ENCODE results near the gene ADRA2B.
A peak's percentile ranks its signal among the peaks of the same experiment; 100 is the strongest.

ADRA2B gene

DNA sequence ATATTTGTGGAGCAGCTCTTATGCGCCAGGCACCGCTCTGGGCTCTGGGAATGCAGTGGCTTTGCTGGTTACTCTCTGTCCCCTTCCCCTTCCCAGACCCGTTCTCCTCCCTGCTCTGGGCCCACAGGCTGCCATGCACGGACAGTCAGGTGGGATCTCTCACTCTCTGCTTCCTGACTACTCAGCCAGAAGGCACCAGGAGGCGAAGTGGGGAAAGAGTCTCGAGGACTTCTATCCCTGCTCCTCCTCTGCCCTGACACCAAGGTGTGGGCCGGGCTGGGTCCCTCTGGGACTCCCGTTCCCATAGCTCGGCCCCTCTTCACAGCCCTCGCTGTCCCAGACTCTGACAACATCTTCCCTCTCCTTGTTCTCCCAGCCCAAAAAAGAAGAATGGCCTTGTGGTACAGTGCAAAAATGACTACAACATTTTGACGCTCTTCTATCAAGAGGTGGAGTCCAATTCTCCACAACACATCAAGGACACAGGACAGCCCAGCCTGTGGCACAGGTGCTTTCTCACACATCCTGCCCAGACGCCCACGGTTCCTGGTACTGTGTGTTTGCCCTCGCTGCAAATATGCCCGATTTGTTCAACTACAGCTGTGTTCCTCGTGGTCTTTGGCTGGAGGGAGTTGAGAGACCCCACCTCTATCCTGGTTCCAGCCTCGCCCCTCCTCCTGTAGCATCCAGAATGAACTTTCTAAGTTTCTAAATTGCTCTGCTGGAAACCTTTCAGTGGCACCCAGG, 42.9 kb upstream of the ADRA2B start:
- H3K36me3 ChIP-seq (replicated peaks), result no peaks in the 10 kb centered on the region
- no peaks in the 10 kb centered on the region for H3K27me3 ChIP-seq (replicated peaks)
- no peak overlapping the region for H3K4me3 ChIP-seq (ENCODE audit: low read depth, low read length)
- no peak for DNase-seq
- H3K27ac ChIP-seq, result no peak overlapping the region
- in situ Hi-C loops (cut with HindIII; ENCODE audit: low pct_ligation_motif_present, low sequenced_read_pairs), result no loop called here
- TF ChIP-seq, protein P1, sequence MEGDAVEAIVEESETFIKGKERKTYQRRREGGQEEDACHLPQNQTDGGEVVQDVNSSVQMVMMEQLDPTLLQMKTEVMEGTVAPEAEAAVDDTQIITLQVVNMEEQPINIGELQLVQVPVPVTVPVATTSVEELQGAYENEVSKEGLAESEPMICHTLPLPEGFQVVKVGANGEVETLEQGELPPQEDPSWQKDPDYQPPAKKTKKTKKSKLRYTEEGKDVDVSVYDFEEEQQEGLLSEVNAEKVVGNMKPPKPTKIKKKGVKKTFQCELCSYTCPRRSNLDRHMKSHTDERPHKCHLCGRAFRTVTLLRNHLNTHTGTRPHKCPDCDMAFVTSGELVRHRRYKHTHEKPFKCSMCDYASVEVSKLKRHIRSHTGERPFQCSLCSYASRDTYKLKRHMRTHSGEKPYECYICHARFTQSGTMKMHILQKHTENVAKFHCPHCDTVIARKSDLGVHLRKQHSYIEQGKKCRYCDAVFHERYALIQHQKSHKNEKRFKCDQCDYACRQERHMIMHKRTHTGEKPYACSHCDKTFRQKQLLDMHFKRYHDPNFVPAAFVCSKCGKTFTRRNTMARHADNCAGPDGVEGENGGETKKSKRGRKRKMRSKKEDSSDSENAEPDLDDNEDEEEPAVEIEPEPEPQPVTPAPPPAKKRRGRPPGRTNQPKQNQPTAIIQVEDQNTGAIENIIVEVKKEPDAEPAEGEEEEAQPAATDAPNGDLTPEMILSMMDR (IDR thresholded peaks at IDR 0.05; ENCODE audit: low read depth, low read length, missing control alignments), result no peak

DNA sequence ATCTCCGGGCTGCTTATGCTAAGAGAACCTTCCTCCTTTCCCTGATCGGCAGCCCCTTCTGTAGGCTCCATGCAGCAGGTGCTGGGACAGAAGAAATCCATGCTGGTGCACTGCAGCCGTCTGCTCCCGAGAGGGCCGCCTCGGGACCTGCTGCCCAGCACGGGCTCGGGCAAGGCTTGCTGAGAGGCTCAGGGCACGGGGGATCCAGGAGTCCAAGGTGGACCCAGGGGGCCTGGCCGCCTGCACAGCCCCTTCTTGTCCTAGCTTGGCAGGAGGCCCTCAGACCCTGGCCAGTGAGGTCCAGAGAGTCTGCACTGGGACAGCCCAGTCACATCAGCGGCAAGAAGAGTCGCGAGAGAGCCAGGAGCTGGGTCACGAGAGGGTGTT, 42.2 kb upstream of the ADRA2B start:
- Histone ChIP-seq H3K27me3 (replicated peaks) (no peaks in the 10 kb centered on the region), H3K36me3 (replicated peaks) (no peaks in the 10 kb centered on the region), H3K27ac (no peak overlapping the region), H3K4me3 (ENCODE audit: low read depth, low read length) (no peak overlapping the region)
- in situ Hi-C loops (cut with HindIII; ENCODE audit: low pct_ligation_motif_present, low sequenced_read_pairs), result no loop called here
- TF ChIP-seq, protein P1 (IDR thresholded peaks at IDR 0.05; ENCODE audit: low read depth, low read length, missing control alignments), result no peak
- no peak for DNase-seq

DNA sequence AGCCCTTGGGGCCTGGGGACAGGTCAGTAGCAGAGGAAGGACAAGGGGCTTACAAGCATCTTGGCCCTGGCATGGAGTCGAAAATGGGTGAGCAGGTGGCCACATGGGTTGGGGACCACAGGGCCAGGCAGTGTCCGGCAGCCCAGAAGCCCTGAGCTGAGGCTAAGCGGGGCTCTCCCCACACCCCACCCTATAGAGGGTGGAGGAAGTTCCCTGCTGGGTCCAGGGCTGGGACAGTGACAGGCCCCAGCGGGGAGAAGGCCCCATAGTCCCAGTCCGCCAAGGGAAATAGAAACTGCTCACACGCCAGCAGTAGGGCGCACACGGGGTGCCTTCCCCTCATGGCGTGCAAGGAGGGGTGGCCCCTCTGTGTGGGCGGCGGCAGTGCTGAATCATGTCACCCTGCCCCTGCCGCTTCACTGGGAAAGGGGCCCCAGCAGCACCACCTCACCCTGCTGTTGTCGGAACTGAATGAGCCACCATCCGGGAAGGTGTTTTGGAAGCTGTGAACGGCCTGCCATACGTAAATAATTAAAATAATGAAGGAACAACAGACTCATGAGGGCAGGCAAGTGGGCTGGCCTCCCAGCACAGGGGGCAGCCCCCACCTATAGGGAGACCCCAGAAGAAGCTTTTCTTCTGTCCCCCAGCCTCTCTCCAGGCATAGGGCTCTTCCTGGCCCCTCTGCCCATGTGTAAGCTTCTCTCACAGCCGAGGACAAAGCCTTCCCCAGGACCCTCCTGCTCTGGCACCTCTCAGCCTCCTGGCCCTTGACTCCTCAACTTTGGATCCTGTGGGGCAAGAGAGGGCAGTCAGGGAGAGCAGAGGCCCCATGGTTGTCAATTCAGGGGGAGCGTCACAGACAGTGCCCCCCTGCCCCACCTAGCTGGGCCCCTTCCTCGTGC, 41.5 kb upstream of the ADRA2B start:
- TF ChIP-seq, protein P1 (IDR thresholded peaks at IDR 0.05; ENCODE audit: low read depth, low read length, missing control alignments), result no peak
- DNase-seq, result peak; percentile 37
- Histone ChIP-seq H3K4me3 (ENCODE audit: low read depth, low read length) (no peak overlapping the region), H3K36me3 (replicated peaks) (no peaks in the 10 kb centered on the region), H3K27me3 (replicated peaks) (no peaks in the 10 kb centered on the region), H3K27ac (no peak overlapping the region)
- in situ Hi-C loops (cut with HindIII; ENCODE audit: low pct_ligation_motif_present, low sequenced_read_pairs), result no loop called here

DNA sequence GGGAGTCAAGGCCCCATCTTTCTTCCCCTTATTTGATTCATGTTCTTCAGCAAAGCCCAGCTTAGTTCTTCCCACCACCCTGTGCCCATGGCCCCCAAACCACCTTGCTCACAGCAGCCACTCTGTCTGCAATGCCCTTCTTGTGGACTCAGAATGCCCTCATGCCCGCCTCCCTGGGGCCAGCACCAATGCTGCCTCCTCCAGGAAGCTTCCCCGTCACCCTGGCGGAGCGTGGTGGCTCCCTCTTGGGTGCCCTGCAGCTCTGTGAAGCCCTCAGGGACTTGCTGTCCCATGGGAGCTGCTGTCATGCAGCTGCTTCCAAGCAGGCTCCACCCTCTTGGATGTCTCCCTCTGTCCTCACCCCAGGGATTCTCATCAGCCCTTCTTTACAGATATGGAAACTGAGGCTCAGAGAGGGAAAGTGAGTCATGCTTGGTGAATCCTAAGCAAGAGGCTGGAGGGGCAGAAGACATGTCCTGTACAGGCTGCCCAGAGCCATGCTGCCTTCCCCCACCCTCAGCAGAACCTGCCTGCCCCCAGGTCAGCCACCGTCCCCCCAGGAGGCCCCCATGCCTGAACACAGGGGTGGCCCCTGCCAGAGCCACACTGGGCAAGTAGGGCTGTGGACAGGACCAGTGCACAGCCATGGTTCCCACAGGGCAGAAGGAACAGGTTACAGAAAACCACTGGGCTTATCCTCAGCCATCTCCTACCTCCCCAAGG, 40.7 kb upstream of the ADRA2B start:
- DNase-seq, result no peak
- Histone ChIP-seq H3K36me3 (replicated peaks) (no peaks in the 10 kb centered on the region), H3K4me3 (ENCODE audit: low read depth, low read length) (no peak overlapping the region), H3K27ac (no peak overlapping the region), H3K27me3 (replicated peaks) (no peaks in the 10 kb centered on the region)
- TF ChIP-seq, protein P1 (IDR thresholded peaks at IDR 0.05; ENCODE audit: low read depth, low read length, missing control alignments), result no peak
- in situ Hi-C loops (cut with HindIII; ENCODE audit: low pct_ligation_motif_present, low sequenced_read_pairs), result no loop called here

DNA sequence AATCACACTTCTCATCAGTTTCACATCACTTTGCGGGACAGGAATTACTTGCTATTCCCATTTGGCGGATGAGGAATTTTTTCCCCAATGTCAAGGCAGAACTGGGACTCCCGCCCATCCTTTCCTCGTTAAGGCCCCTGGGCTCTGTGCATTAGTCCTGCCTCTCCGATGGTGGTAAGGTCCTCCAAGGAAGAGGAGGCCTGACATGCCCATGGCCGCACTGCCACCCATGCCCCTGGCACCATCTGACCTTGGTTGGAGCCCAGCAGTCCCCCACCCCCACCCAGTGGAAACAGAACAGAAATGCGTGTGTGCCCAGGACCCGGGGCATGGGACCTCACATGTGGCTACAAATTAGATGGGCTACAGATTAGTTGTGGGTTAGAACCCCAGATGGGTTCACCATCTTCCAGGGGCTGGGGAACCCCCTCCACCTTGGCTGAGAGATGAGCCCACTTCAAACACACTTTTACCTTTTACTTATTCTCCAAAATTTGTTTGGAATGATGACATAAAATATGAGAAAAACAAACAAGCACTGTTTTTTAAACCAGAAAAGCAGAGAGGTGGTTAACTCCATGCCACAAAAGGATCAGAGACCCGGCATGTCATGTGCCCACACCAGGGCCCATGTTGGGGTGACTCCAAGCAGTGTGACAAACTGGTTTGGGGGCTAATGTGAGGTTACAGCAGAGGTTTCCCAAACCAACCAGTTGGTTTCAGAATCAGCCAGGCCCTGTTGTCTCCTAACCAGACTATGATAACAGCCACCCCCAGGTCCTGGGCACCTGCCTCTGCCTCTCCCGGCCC, 39.8 kb upstream of the ADRA2B start:
- H3K4me3 ChIP-seq (ENCODE audit: low read depth, low read length), result no peak overlapping the region
- no peak overlapping the region for H3K27ac ChIP-seq
- DNase-seq, result no peak
- H3K36me3 ChIP-seq (replicated peaks), result no peaks in the 10 kb centered on the region
- in situ Hi-C loops (cut with HindIII; ENCODE audit: low pct_ligation_motif_present, low sequenced_read_pairs), result no loop called here
- no peaks in the 10 kb centered on the region for H3K27me3 ChIP-seq (replicated peaks)
- TF ChIP-seq, protein P1 (IDR thresholded peaks at IDR 0.05; ENCODE audit: low read depth, low read length, missing control alignments), result no peak
